HG02885 (cell line): ENCODE measurements around the gene FBXL12.
"Not testable (repeated sequence)": the region's sequence is repeated elsewhere in the genome, so short reads cannot be mapped to it uniquely, and the experiment has no call there.

Experiments
- ATAC-seq: cut with Tn5 transposase; IDR thresholded peaks from one replicate; pipeline ENCODE4 v1.9.1; 2021; ENCODE audit warnings: mild to moderate bottlenecking; ENCODE audit not compliant: unreplicated experiment, poor library complexity

FBXL12 gene

GRCh38 chr19:9842834-9843625 lies 24.2 kb upstream of the FBXL12 start:
- no peak for ATAC-seq

- ATAC-seq: no peak
Observed at GRCh38 chr19:9839415-9839814, 20.5 kb upstream of the FBXL12 start.

GRCh38 chr19:9838324-9838723 lies 19.4 kb upstream of the FBXL12 start:
- no peak for ATAC-seq

GRCh38 chr19:9836021-9836420 lies 17.1 kb upstream of the FBXL12 start:
- no peak for ATAC-seq

- peak; percentile 1 for ATAC-seq
Observed at GRCh38 chr19:9835507-9835949, 16.6 kb upstream of the FBXL12 start.

GRCh38 chr19:9834726-9835506 lies 16.0 kb upstream of the FBXL12 start, which contains the start of gene PIN1:
TSS of gene PIN1 (plus strand) at chr19:9835318. CDS start at chr19:9835345, 27 bp downstream.
- ATAC-seq: peak; percentile 97

- ATAC-seq: no peak
Observed at GRCh38 chr19:9834307-9834725, 15.4 kb upstream of the FBXL12 start.

GRCh38 chr19:9828551-9829063 lies 9.7 kb upstream of the FBXL12 start:
- no peak for ATAC-seq

- peak; percentile 94 for ATAC-seq
Observed at GRCh38 chr19:9827289-9828238, 8.7 kb upstream of the FBXL12 start, which contains the start of gene UBL5. TSS of gene UBL5 (plus strand) at chr19:9827918. CDS start at chr19:9828338, 420 bp downstream.

GRCh38 chr19:9823816-9824215 lies 4.9 kb upstream of the FBXL12 start:
- no peak for ATAC-seq

- not testable (repeated sequence) for ATAC-seq
Observed at GRCh38 chr19:9820034-9820433, 1.2 kb upstream of the FBXL12 start.

GRCh38 chr19:9819596-9819909 lies 674 bp upstream of the FBXL12 start:
- no peak for ATAC-seq

- ATAC-seq: no peak
Observed at GRCh38 chr19:9818175-9818733, 625 bp downstream of the FBXL12 start.

GRCh38 chr19:9811139-9811538 lies 7.7 kb downstream of the FBXL12 start:
- ATAC-seq: no peak

GRCh38 chr19:9808855-9809824 lies 9.7 kb downstream of the FBXL12 start:
- ATAC-seq: no peak

- ATAC-seq: no peak
Observed at GRCh38 chr19:9806803-9807202, 12.1 kb downstream of the FBXL12 start.

GRCh38 chr19:9801976-9802375 lies 16.9 kb downstream of the FBXL12 start:
- ATAC-seq: no peak

- no peak for ATAC-seq
Observed at GRCh38 chr19:9799162-9799561, 19.7 kb downstream of the FBXL12 start.

GRCh38 chr19:9797871-9798270 lies 21.0 kb downstream of the FBXL12 start:
- ATAC-seq: no peak
